Left renal cortex interstitium (tissue), 4 donors: Measurements from ENCODE around the gene NTNG2. TPM values are rescaled to one million over a fixed set of nuclear protein-coding genes. Genes with fewer than 3 reads are reported as not detected.
A peak's percentile ranks its signal among the peaks of the same experiment; 100 is the strongest.
"Not testable (repeated sequence)": the region's sequence is repeated elsewhere in the genome, so short reads cannot be mapped to it uniquely, and the experiment has no call there.

Source experiments
- DNase-seq, 4 donors: peaks; one replicate each; pipeline ENCODE4 v3.0.0-alpha.2; 2013; ENCODE audit warnings: low read depth in 4 of 4, low spot score in 2 of 4, missing footprints in 1 of 4
- polyA plus RNA-seq, 4 donors: library from polyadenylated mRNA; unstranded; fragments of 120-200 nt; gene quantifications; one replicate each; pipeline ENCODE4 v1.2.1, GENCODE V29; 2013; ENCODE audit not compliant: insufficient read length in 4 of 4

NTNG2 gene
- polyA plus RNA-seq, 4 donors: 0.30 to 0.60 (median 0.35) TPM

GRCh38 chr9:132247942-132248341 is 86.1 kb downstream of the NTNG2 start:
- no peak for DNase-seq

- DNase-seq: no peak
Measured at GRCh38 chr9:132249123-132249522, 87.3 kb downstream of the NTNG2 start.

- no peak for DNase-seq
Measured at GRCh38 chr9:132249690-132250089, 87.8 kb downstream of the NTNG2 start.

GRCh38 chr9:132250324-132251262 is 88.7 kb downstream of the NTNG2 start:
- no peak for DNase-seq

DNA sequence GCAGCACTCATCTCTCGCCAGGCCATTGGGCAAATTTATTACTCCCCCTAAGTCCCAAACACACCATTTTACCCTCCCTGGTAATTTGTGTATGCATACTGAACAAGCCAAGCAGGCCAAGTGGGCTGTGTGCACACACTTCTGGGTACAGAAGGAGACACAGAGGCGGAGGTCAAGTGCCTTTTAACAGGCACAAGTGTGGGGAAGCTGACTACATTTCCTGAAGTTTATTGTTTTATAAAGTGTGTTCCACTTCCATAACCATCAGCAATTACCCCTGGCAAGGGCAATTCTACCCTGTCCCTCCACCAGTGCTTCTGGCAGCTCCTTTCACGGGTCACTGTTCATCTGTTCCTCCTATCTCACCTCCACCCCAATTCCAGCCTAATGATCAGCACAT is 99.0 kb downstream of the NTNG2 start:
- no peak for DNase-seq

DNA sequence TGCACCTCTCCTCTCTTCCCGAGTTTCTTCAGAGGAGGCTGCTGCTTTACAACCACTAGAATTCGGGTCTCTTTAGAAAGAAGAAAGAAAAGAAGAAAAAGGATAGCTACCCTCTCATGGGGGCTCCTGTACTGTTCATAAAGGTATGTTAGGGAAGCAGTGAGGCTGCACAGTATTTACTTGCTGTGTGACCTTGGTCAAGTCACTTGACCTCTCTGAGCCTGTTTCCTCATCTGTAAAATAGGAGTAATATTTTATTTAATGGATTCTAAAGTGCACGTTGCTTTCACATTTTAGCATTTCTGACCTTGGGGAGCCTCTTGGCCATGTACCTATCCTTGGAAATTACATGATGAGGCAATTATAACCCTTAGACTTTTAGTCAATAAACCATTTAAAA is 104.2 kb downstream of the NTNG2 start:
- no peak for DNase-seq

- DNase-seq: no peak
Measured at GRCh38 chr9:132267660-132268059, 105.8 kb downstream of the NTNG2 start.

GRCh38 chr9:132268725-132269352 is 107.0 kb downstream of the NTNG2 start:
- peak in 3 of 4 donors; percentile 19 to 49 (median 22) for DNase-seq

- DNase-seq: not testable (repeated sequence)
Measured at GRCh38 chr9:132269704-132270516, 108.1 kb downstream of the NTNG2 start.

DNA sequence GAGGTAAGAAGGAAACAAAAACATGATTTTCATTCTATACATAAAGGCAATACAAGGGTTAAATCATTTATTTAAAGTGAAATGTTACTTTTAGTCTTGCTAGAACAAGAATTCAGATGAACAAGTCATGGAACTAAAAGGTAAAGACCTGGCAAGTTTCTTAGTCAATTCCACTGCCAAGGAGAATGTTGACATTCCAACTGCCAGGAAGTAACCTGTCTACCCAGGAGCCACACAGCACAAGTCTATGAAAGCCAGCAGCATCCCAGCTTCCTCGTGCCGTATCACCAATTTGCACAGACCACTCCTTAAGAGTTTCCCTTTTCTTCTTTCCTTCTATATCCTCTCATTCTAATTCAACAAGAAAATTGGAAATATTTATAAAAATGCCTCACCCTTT is 113.0 kb downstream of the NTNG2 start:
- DNase-seq: no peak

DNA sequence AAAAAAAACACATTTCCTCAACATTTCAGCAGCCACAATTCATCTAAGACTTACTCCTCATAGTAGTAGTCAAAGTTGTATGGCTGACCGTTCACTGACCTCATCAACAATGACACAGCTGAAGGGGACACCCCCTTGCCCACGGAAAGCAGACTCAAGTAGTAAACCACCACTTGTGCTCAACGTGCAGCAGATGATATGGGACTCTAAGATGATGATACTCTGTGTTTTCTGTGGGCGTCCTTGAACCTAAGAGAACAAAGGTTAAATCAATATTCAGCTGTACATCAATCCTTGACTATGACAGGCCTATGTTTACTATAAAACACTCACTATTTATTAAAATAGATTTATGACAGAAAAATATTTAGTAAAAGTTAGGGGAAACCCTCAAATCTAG is 121.3 kb downstream of the NTNG2 start:
- no peak for DNase-seq

- no peak for DNase-seq
Measured at GRCh38 chr9:132283863-132284262, 122.0 kb downstream of the NTNG2 start.

- no peak for DNase-seq
Measured at GRCh38 chr9:132287256-132287760, 125.5 kb downstream of the NTNG2 start.

GRCh38 chr9:132288361-132288760 is 126.5 kb downstream of the NTNG2 start:
- no peak for DNase-seq

DNA sequence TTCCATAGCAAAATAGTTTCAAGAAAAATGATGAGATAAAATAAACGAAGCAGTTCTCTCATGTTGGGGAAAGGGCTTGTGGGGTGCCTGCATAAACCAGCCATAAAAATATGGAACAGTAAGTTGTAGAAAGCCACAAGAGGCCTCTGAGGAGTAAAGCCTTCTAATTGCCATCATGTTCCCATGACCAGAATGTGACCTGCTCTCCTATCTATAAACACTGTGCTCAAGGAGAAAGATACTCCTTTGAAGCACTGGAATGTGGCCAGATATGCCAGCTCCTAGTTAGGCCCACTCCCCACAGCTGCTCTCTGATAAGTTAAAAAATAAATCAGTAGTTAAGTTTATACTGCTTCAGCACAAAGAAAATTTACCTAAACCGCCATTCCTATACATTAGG is 127.1 kb downstream of the NTNG2 start:
- DNase-seq: no peak

GRCh38 chr9:132293145-132293721 is 131.4 kb downstream of the NTNG2 start:
- DNase-seq: no peak
